IPS-20b (cell line): ENCODE measurements around the gene GPR17.

Experiments used
- H3K27ac ChIP-seq: one replicate; pipeline ENCODE4 v1.5.1; 2013; ENCODE audit warnings: low read length
- H3K27me3 ChIP-seq: 2 replicates; pipeline ENCODE4 v1.6.1; 2013; ENCODE audit warnings: mild to moderate bottlenecking, low read length, inconsistent platforms; ENCODE audit not compliant: insufficient read depth
- H3K36me3 ChIP-seq: 2 replicates; pipeline ENCODE4 v1.6.1; 2013; ENCODE audit warnings: low read depth, mild to moderate bottlenecking, inconsistent platforms, low read length, moderate library complexity; ENCODE audit not compliant: insufficient read depth
- H3K4me1 ChIP-seq: 2 replicates; pipeline ENCODE4 v1.6.1; 2013; ENCODE audit warnings: mild to moderate bottlenecking, control low read depth, inconsistent platforms, low read length, moderate library complexity; ENCODE audit not compliant: insufficient read depth
- H3K4me3 ChIP-seq: 2 replicates; pipeline ENCODE4 v1.5.1; 2013; ENCODE audit warnings: mild to moderate bottlenecking, low read length, inconsistent platforms
- H3K9ac ChIP-seq: 2 replicates; pipeline ENCODE4 v1.6.1; 2013; ENCODE audit warnings: low read depth, mild to moderate bottlenecking, inconsistent platforms, low read length, moderate library complexity
- H3K9me3 ChIP-seq: 2 replicates; pipeline ENCODE4 v1.6.1; 2013; ENCODE audit warnings: mild to moderate bottlenecking, low read depth, low read length, inconsistent platforms; ENCODE audit not compliant: insufficient read depth

GPR17 gene

GRCh38 chr2:127648321-127648720 is 2.4 kb downstream of the GPR17 start:
- Histone ChIP-seq H3K4me3 (no peak overlapping the region), H3K36me3 (no peaks in the 10 kb centered on the region), H3K9me3 (no peaks in the 10 kb centered on the region), H3K9ac (no peak overlapping the region), H3K4me1 (no peaks in the 10 kb centered on the region), H3K27ac (no peak overlapping the region), H3K27me3 (no peaks in the 10 kb centered on the region)

GRCh38 chr2:127649100-127649611 is 3.2 kb downstream of the GPR17 start:
- Histone ChIP-seq H3K9me3 (no peaks in the 10 kb centered on the region), H3K4me1 (no peaks in the 10 kb centered on the region), H3K27me3 (no peaks in the 10 kb centered on the region), H3K27ac (no peak overlapping the region), H3K36me3 (no peaks in the 10 kb centered on the region), H3K9ac (no peak overlapping the region), H3K4me3 (no peak overlapping the region)

GRCh38 chr2:127649684-127650040 is 3.7 kb downstream of the GPR17 start:
- no peak overlapping the region for H3K4me3 ChIP-seq
- H3K36me3 ChIP-seq: no peaks in the 10 kb centered on the region
- H3K9me3 ChIP-seq: no peaks in the 10 kb centered on the region
- H3K27ac ChIP-seq: no peak overlapping the region
- no peaks in the 10 kb centered on the region for H3K27me3 ChIP-seq
- H3K4me1 ChIP-seq: no peaks in the 10 kb centered on the region
- no peak overlapping the region for H3K9ac ChIP-seq

GRCh38 chr2:127650041-127650784 is 4.3 kb downstream of the GPR17 start:
- no peaks in the 10 kb centered on the region for H3K36me3 ChIP-seq
- no peak overlapping the region for H3K27ac ChIP-seq
- H3K9ac ChIP-seq: no peak overlapping the region
- no peaks in the 10 kb centered on the region for H3K9me3 ChIP-seq
- H3K27me3 ChIP-seq: no peaks in the 10 kb centered on the region
- H3K4me3 ChIP-seq: no peak overlapping the region
- no peaks in the 10 kb centered on the region for H3K4me1 ChIP-seq

GRCh38 chr2:127650785-127651380 is 4.9 kb downstream of the GPR17 start:
- Histone ChIP-seq H3K27ac (no peak overlapping the region), H3K9ac (no peak overlapping the region), H3K4me3 (no peak overlapping the region), H3K4me1 (peaks cover 5% of the 10 kb centered on the region; the same call in 1 of the 2 replicates), H3K27me3 (no peaks in the 10 kb centered on the region), H3K36me3 (no peaks in the 10 kb centered on the region), H3K9me3 (no peaks in the 10 kb centered on the region)

GRCh38 chr2:127651381-127651809 is 5.4 kb downstream of the GPR17 start:
- no peaks in the 10 kb centered on the region for H3K36me3 ChIP-seq
- H3K4me1 ChIP-seq: peaks cover 5% of the 10 kb centered on the region; the same call in 1 of the 2 replicates
- H3K9ac ChIP-seq: no peak overlapping the region
- no peak overlapping the region for H3K27ac ChIP-seq
- no peak overlapping the region for H3K4me3 ChIP-seq
- H3K27me3 ChIP-seq: no peaks in the 10 kb centered on the region
- no peaks in the 10 kb centered on the region for H3K9me3 ChIP-seq

GRCh38 chr2:127651971-127652550 is 6.1 kb downstream of the GPR17 start:
- H3K4me3 ChIP-seq: no peak overlapping the region
- no peaks in the 10 kb centered on the region for H3K27me3 ChIP-seq
- no peaks in the 10 kb centered on the region for H3K9me3 ChIP-seq
- peaks cover 5% of the 10 kb centered on the region; the same call in 1 of the 2 replicates for H3K4me1 ChIP-seq
- H3K9ac ChIP-seq: no peak overlapping the region
- no peaks in the 10 kb centered on the region for H3K36me3 ChIP-seq
- H3K27ac ChIP-seq: no peak overlapping the region

GRCh38 chr2:127652786-127653357 is 6.9 kb downstream of the GPR17 start:
- Histone ChIP-seq H3K4me3 (no peak overlapping the region), H3K9ac (no peak overlapping the region), H3K36me3 (no peaks in the 10 kb centered on the region), H3K4me1 (peaks cover 5% of the 10 kb centered on the region; the same call in 1 of the 2 replicates), H3K27me3 (no peaks in the 10 kb centered on the region), H3K9me3 (no peaks in the 10 kb centered on the region), H3K27ac (no peak overlapping the region)

GRCh38 chr2:127653421-127654083 is 7.6 kb downstream of the GPR17 start:
- H3K4me3 ChIP-seq: no peak overlapping the region
- no peaks in the 10 kb centered on the region for H3K9me3 ChIP-seq
- H3K27ac ChIP-seq: no peak overlapping the region
- peaks cover 5% of the 10 kb centered on the region; the same call in 1 of the 2 replicates for H3K4me1 ChIP-seq
- no peak overlapping the region for H3K9ac ChIP-seq
- no peaks in the 10 kb centered on the region for H3K27me3 ChIP-seq
- no peaks in the 10 kb centered on the region for H3K36me3 ChIP-seq

GRCh38 chr2:127654084-127654837 is 8.3 kb downstream of the GPR17 start:
- no peak overlapping the region for H3K9ac ChIP-seq
- H3K27me3 ChIP-seq: no peaks in the 10 kb centered on the region
- no peak overlapping the region for H3K27ac ChIP-seq
- H3K9me3 ChIP-seq: no peaks in the 10 kb centered on the region
- H3K4me3 ChIP-seq: no peak overlapping the region
- H3K36me3 ChIP-seq: no peaks in the 10 kb centered on the region
- H3K4me1 ChIP-seq: peaks cover 5% of the 10 kb centered on the region; the same call in 1 of the 2 replicates

GRCh38 chr2:127654838-127655175 is 8.9 kb downstream of the GPR17 start:
- Histone ChIP-seq H3K36me3 (no peaks in the 10 kb centered on the region), H3K4me3 (no peak overlapping the region), H3K27me3 (no peaks in the 10 kb centered on the region), H3K9ac (no peak overlapping the region), H3K9me3 (no peaks in the 10 kb centered on the region), H3K27ac (no peak overlapping the region), H3K4me1 (peaks cover 5% of the 10 kb centered on the region; the same call in 1 of the 2 replicates)
